ENCODE results near the gene HIP1R.

DNA sequence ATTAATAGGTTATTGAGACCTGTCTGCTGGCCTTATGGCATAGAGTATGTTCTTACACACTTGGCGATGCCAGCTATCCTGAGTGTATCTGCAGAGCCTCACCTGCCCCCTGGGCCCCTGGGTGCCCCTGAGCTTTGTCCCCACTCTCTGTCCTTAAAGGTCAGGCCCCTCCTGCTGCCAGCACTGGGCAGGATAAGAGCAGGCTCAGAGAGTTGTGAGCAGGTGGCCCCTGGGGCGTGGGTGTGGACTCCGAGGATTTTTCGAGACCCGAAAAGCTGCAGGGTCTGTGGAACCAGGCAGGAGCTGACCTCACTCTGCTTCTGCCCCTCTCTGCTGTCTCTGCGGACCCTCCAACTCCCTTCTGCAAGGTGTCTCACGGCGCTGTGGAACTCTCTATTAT is 8.2 kb downstream of the HIP1R start:
- TF ChIP-seq, protein P1, sequence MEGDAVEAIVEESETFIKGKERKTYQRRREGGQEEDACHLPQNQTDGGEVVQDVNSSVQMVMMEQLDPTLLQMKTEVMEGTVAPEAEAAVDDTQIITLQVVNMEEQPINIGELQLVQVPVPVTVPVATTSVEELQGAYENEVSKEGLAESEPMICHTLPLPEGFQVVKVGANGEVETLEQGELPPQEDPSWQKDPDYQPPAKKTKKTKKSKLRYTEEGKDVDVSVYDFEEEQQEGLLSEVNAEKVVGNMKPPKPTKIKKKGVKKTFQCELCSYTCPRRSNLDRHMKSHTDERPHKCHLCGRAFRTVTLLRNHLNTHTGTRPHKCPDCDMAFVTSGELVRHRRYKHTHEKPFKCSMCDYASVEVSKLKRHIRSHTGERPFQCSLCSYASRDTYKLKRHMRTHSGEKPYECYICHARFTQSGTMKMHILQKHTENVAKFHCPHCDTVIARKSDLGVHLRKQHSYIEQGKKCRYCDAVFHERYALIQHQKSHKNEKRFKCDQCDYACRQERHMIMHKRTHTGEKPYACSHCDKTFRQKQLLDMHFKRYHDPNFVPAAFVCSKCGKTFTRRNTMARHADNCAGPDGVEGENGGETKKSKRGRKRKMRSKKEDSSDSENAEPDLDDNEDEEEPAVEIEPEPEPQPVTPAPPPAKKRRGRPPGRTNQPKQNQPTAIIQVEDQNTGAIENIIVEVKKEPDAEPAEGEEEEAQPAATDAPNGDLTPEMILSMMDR (IDR thresholded peaks at IDR 0.05) = no peak
- TF ChIP-seq EZH2phosphoT487 (IDR thresholded peaks at IDR 0.05; ENCODE audit: borderline replicate concordance, low read depth) (no peak), EP300 (IDR thresholded peaks at IDR 0.05; ENCODE audit: borderline replicate concordance in 1 of 2, low read depth in 1 of 2, low read length in 1 of 2) (no peak), ELF1 (IDR thresholded peaks at IDR 0.05) (no peak), SMC3 (IDR thresholded peaks at IDR 0.05; ENCODE audit: low read depth, low read length) (no peak), SIN3A (IDR thresholded peaks at IDR 0.05; ENCODE audit: borderline replicate concordance, low read depth, low read length) (no peak)
- TF ChIP-seq, protein P2, sequence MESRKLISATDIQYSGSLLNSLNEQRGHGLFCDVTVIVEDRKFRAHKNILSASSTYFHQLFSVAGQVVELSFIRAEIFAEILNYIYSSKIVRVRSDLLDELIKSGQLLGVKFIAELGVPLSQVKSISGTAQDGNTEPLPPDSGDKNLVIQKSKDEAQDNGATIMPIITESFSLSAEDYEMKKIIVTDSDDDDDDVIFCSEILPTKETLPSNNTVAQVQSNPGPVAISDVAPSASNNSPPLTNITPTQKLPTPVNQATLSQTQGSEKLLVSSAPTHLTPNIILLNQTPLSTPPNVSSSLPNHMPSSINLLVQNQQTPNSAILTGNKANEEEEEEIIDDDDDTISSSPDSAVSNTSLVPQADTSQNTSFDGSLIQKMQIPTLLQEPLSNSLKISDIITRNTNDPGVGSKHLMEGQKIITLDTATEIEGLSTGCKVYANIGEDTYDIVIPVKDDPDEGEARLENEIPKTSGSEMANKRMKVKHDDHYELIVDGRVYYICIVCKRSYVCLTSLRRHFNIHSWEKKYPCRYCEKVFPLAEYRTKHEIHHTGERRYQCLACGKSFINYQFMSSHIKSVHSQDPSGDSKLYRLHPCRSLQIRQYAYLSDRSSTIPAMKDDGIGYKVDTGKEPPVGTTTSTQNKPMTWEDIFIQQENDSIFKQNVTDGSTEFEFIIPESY (IDR thresholded peaks at IDR 0.05; ENCODE audit: borderline replicate concordance, low read depth) = no peak
- TF ChIP-seq, protein P3, sequence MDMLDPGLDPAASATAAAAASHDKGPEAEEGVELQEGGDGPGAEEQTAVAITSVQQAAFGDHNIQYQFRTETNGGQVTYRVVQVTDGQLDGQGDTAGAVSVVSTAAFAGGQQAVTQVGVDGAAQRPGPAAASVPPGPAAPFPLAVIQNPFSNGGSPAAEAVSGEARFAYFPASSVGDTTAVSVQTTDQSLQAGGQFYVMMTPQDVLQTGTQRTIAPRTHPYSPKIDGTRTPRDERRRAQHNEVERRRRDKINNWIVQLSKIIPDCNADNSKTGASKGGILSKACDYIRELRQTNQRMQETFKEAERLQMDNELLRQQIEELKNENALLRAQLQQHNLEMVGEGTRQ (IDR thresholded peaks at IDR 0.05; ENCODE audit: borderline replicate concordance, low read depth, low read length) = no peak
- TF ChIP-seq, protein P4, sequence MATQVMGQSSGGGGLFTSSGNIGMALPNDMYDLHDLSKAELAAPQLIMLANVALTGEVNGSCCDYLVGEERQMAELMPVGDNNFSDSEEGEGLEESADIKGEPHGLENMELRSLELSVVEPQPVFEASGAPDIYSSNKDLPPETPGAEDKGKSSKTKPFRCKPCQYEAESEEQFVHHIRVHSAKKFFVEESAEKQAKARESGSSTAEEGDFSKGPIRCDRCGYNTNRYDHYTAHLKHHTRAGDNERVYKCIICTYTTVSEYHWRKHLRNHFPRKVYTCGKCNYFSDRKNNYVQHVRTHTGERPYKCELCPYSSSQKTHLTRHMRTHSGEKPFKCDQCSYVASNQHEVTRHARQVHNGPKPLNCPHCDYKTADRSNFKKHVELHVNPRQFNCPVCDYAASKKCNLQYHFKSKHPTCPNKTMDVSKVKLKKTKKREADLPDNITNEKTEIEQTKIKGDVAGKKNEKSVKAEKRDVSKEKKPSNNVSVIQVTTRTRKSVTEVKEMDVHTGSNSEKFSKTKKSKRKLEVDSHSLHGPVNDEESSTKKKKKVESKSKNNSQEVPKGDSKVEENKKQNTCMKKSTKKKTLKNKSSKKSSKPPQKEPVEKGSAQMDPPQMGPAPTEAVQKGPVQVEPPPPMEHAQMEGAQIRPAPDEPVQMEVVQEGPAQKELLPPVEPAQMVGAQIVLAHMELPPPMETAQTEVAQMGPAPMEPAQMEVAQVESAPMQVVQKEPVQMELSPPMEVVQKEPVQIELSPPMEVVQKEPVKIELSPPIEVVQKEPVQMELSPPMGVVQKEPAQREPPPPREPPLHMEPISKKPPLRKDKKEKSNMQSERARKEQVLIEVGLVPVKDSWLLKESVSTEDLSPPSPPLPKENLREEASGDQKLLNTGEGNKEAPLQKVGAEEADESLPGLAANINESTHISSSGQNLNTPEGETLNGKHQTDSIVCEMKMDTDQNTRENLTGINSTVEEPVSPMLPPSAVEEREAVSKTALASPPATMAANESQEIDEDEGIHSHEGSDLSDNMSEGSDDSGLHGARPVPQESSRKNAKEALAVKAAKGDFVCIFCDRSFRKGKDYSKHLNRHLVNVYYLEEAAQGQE (IDR thresholded peaks at IDR 0.05; ENCODE audit: low read depth, low read length) = no peak
- TF ChIP-seq, protein P5, sequence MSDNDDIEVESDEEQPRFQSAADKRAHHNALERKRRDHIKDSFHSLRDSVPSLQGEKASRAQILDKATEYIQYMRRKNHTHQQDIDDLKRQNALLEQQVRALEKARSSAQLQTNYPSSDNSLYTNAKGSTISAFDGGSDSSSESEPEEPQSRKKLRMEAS (IDR thresholded peaks at IDR 0.05; ENCODE audit: low read depth) = no peak
